Thoracic aorta (tissue), 2 donors: ENCODE data around the gene PACSIN2. TPM values are rescaled to one million over a fixed set of nuclear protein-coding genes. Genes with fewer than 3 reads are reported as not detected.

ENCODE experiments used
- ATAC-seq: fragments of 150-250 bp; one replicate; pipeline ENCODE4 v1.8.0; 2017; ENCODE audit warnings: low read depth; ENCODE audit not compliant: insufficient number of reproducible peaks, low FRiP score
- DNase-seq: peaks from one replicate; pipeline ENCODE4 v3.0.0-alpha.2; 2020; ENCODE audit warnings: low spot score
- H3K27ac ChIP-seq, 2 donors: fragments of 200-600 bp; sonication (generic); 1 replicate in 1 of 2; 2 replicates in 1 of 2; pipeline ENCODE4 v1.5.1; 2016; ENCODE audit warnings: mild to moderate bottlenecking in 2 of 2, moderate library complexity in 2 of 2
- H3K27me3 ChIP-seq: fragments of 200-600 bp; sonication (generic); replicated peaks from 2 replicates; pipeline ENCODE4 v1.6.0; 2016; ENCODE audit warnings: mild to moderate bottlenecking; ENCODE audit not compliant: insufficient read depth
- H3K36me3 ChIP-seq: fragments of 200-600 bp; sonication (generic); one replicate; pipeline ENCODE4 v1.5.1; 2016
- H3K4me1 ChIP-seq, 2 donors: fragments of 200-600 bp; sonication (generic); 1 replicate in 1 of 2; 2 replicates in 1 of 2; pipeline versions ENCODE4 v1.5.1 to v1.6.0; 2016; ENCODE audit warnings: low read depth in 2 of 2, mild to moderate bottlenecking in 1 of 2; ENCODE audit not compliant: control insufficient read depth in 1 of 2
- H3K4me3 ChIP-seq: fragments of 200-600 bp; sonication (generic); 2 replicates; pipeline ENCODE4 v1.5.1; 2016; ENCODE audit warnings: mild to moderate bottlenecking
- H3K9me3 ChIP-seq: fragments of 200-600 bp; sonication (generic); 2 replicates; pipeline ENCODE4 v1.5.1; 2016
- CTCF ChIP-seq: fragments of 200-600 bp; sonication (generic); IDR thresholded peaks from one replicate; pipeline ENCODE4 v1.5.1; 2019; ENCODE audit warnings: antibody characterized with exemption
- total RNA-seq, 2 donors: library from RNA; depleted of rRNA; stranded (reverse); fragments of >200 nt; gene quantifications; one replicate each; pipeline versions ENCODE4 v1.1.0 to v1.2.3, GENCODE V29; 2016

PACSIN2 gene
- total RNA-seq, 2 donors from 2014 or later: 135 to 155 TPM

- Histone ChIP-seq H3K27me3 (no peaks in the 10 kb centered on the region), H3K9me3 (no peaks in the 10 kb centered on the region), H3K4me1 (peaks cover 0 to 12% of the 10 kb centered on the region in 2 donors), H3K36me3 (peaks cover 9% of the 10 kb centered on the region), H3K27ac (no peak overlapping the region), H3K4me3 (no peak overlapping the region)
- TF ChIP-seq CTCF: no peak
- DNase-seq (no peak), ATAC-seq (no peak)
These were observed 165.9 kb downstream of the PACSIN2 start for GRCh38 chr22:42848941-42849550.

- DNase-seq (no peak), ATAC-seq (no peak)
- Histone ChIP-seq H3K36me3 (peaks cover 15% of the 10 kb centered on the region), H3K9me3 (no peaks in the 10 kb centered on the region), H3K27ac (no peak overlapping the region), H3K4me3 (no peak overlapping the region), H3K27me3 (no peaks in the 10 kb centered on the region), H3K4me1 (peaks cover 0 to 12% of the 10 kb centered on the region in 2 donors)
- TF ChIP-seq CTCF: no peak
These were observed 167.8 kb downstream of the PACSIN2 start for GRCh38 chr22:42847110-42847509.

- peaks cover 18% of the 10 kb centered on the region for H3K36me3 ChIP-seq
- TF ChIP-seq CTCF: no peak
- peaks cover 0 to 12% of the 10 kb centered on the region in 2 donors for H3K4me1 ChIP-seq
- H3K27ac ChIP-seq: no peak overlapping the region
- no peaks in the 10 kb centered on the region for H3K27me3 ChIP-seq
- no peak overlapping the region for H3K4me3 ChIP-seq
- ATAC-seq (no peak), DNase-seq (no peak)
- no peaks in the 10 kb centered on the region for H3K9me3 ChIP-seq
These were observed 170.2 kb downstream of the PACSIN2 start for GRCh38 chr22:42844756-42845155.

- ATAC-seq (no peak), DNase-seq (no peak)
- Histone ChIP-seq H3K27me3 (no peaks in the 10 kb centered on the region), H3K9me3 (no peaks in the 10 kb centered on the region), H3K4me3 (no peak overlapping the region), H3K27ac (no peak overlapping the region), H3K36me3 (peaks cover 23% of the 10 kb centered on the region), H3K4me1 (peaks cover 0 to 4% of the 10 kb centered on the region in 2 donors)
- no peak for TF ChIP-seq CTCF
These were observed 172.1 kb downstream of the PACSIN2 start for GRCh38 chr22:42842658-42843370.

GRCh38 chr22:42841444-42841843, 173.5 kb downstream of the PACSIN2 start:
- Histone ChIP-seq H3K27me3 (no peaks in the 10 kb centered on the region), H3K27ac (no peak overlapping the region), H3K36me3 (peaks cover 27% of the 10 kb centered on the region), H3K4me3 (no peak overlapping the region), H3K4me1 (peaks cover 0 to 4% of the 10 kb centered on the region in 2 donors), H3K9me3 (no peaks in the 10 kb centered on the region)
- TF ChIP-seq CTCF: no peak
- ATAC-seq (no peak), DNase-seq (no peak)
